H1 (cell line): ENCODE results near the gene HOMER2. TPM values are rescaled to one million over a fixed set of nuclear protein-coding genes. Genes with fewer than 3 reads are reported as not detected.

Experiments
- CTCF ChIA-PET: fragments of 300-600 bp; sonication (Branson Sonifier 250); formaldehyde crosslinking; loops from one replicate; lab custom pipeline; 2021; ENCODE audit not compliant: partially characterized antibody; lab: Charles Lee
- POLR2A ChIA-PET: fragments of 300-600 bp; sonication (Branson Sonifier 250); formaldehyde crosslinking; loops from one replicate; lab custom pipeline; 2021; ENCODE audit warnings: inconsistent platforms; ENCODE audit not compliant: partially characterized antibody; lab: Charles Lee
- DNase-seq, 2 experiments: peaks; one replicate each; pipeline versions ENCODE4 v3.0.0 to v3.0.0-alpha.2; 2010 to 2022; ENCODE audit warnings: low spot score in 2 of 2, low read depth in 1 of 2, mixed read lengths in 1 of 2
- FAIRE-seq: peaks from 2 replicates; lab custom pipeline; 2011; peaks lifted over from hg19 to GRCh38; lab: Jason Lieb, UNC
- H2AFZ ChIP-seq: 2 replicates; pipeline ENCODE4 v1.8.1; 2012; ENCODE audit warnings: low read length, inconsistent platforms
- H2AK5ac ChIP-seq: 2 replicates; pipeline ENCODE4 v1.6.1; 2013; ENCODE audit warnings: low read depth, low read length
- H2BK120ac ChIP-seq: replicated peaks from 2 replicates; pipeline ENCODE3; 2013; ENCODE audit warnings: low read depth, low read length, inconsistent platforms
- H2BK12ac ChIP-seq: 2 replicates; pipeline ENCODE4 v1.6.1; 2013; ENCODE audit warnings: low read depth, low read length
- H2BK15ac ChIP-seq: 2 replicates; pipeline ENCODE4 v1.6.1; 2013; ENCODE audit warnings: low read length
- H2BK20ac ChIP-seq: 2 replicates; pipeline ENCODE4 v1.6.1; 2013; ENCODE audit warnings: low read length
- H2BK5ac ChIP-seq: 2 replicates; pipeline ENCODE4 v1.6.1; 2013; ENCODE audit warnings: low read depth, low read length
- H3K14ac ChIP-seq: 2 replicates; pipeline ENCODE4 v1.6.1; 2013; ENCODE audit warnings: inconsistent platforms; ENCODE audit not compliant: insufficient read length
- H3K18ac ChIP-seq: 2 replicates; pipeline ENCODE4 v1.6.1; 2013; ENCODE audit warnings: low read length; ENCODE audit errors: extremely low read depth
- H3K23ac ChIP-seq: 2 replicates; pipeline ENCODE4 v1.6.1; 2013; ENCODE audit warnings: inconsistent platforms; ENCODE audit not compliant: insufficient read length
- H3K23me2 ChIP-seq: 2 replicates; pipeline ENCODE4 v1.6.1; 2013; ENCODE audit warnings: low read depth, low read length
- H3K27ac ChIP-seq: 2 replicates; pipeline ENCODE4 v1.6.1; 2011; ENCODE audit warnings: low read depth, low read length, inconsistent platforms
- H3K27me3 ChIP-seq, 4 experiments: replicated peaks in 1 of 4; 1 replicate in 1 of 4; 2 replicates in 3 of 4; pipeline versions ENCODE4 v1.6.1 to v1.8.1; 2011 to 2013; ENCODE audit warnings: low read length in 3 of 4, mild to moderate bottlenecking in 3 of 4, inconsistent platforms in 2 of 4, mixed read lengths in 2 of 4, moderate library complexity in 1 of 4; ENCODE audit not compliant: control insufficient read depth in 3 of 4, insufficient read depth in 3 of 4; ENCODE audit errors: extremely low read depth in 1 of 4
- H3K36me3 ChIP-seq, 4 experiments: 2 replicates each; pipeline versions ENCODE4 v1.6.1 to v1.8.1; 2011 to 2013; ENCODE audit warnings: mild to moderate bottlenecking in 4 of 4, low read length in 3 of 4, moderate library complexity in 2 of 4, control low read depth in 1 of 4, inconsistent platforms in 1 of 4; ENCODE audit not compliant: insufficient read depth in 4 of 4, control insufficient read depth in 2 of 4
- H3K4ac ChIP-seq: replicated peaks from 2 replicates; pipeline ENCODE3; 2013; ENCODE audit warnings: low read length, low read depth, mixed read lengths, inconsistent platforms; ENCODE audit not compliant: insufficient read length
- H3K4me1 ChIP-seq, 4 experiments: replicated peaks in 1 of 4; 1 replicate in 1 of 4; 2 replicates in 3 of 4; pipeline versions ENCODE4 v1.6.1 to v1.8.1; 2011 to 2013; ENCODE audit warnings: low read length in 3 of 4, inconsistent platforms in 2 of 4, mixed read lengths in 1 of 4; ENCODE audit not compliant: insufficient read depth in 4 of 4, control insufficient read depth in 3 of 4
- H3K4me2 ChIP-seq, 2 experiments: 2 replicates each; pipeline versions ENCODE4 v1.6.1 to v1.8.1; 2011 to 2013; ENCODE audit warnings: low read depth in 2 of 2, low read length in 2 of 2, control low read depth in 1 of 2, inconsistent platforms in 1 of 2, mild to moderate bottlenecking in 1 of 2; ENCODE audit not compliant: insufficient read depth in 1 of 2
- H3K4me3 ChIP-seq, 4 experiments: fragments of 200-600, 300-600 bp in 1 of 4; sonication (generic), shearing (Covaris generic), sonication (Bioruptor Twin) in 1 of 4; 2 replicates each; pipeline versions ENCODE4 v1.5.1 to v1.8.1; 2011 to 2016; ENCODE audit warnings: low read length in 4 of 4, low read depth in 3 of 4, control low read depth in 2 of 4, inconsistent platforms in 2 of 4, mild to moderate bottlenecking in 2 of 4, mixed read lengths in 1 of 4, moderate library complexity in 1 of 4; ENCODE audit not compliant: insufficient read depth in 2 of 4; ENCODE audit errors: extremely low read depth in 1 of 4
- H3K56ac ChIP-seq: replicated peaks from 2 replicates; pipeline ENCODE3; 2013; ENCODE audit warnings: low read depth, mild to moderate bottlenecking, mixed read lengths, low read length, inconsistent platforms; ENCODE audit not compliant: insufficient read length
- H3K79me1 ChIP-seq: 2 replicates; pipeline ENCODE4 v1.6.1; 2013; ENCODE audit warnings: low read depth, low read length, control low read depth
- H3K79me2 ChIP-seq, 2 experiments: 2 replicates each; pipeline versions ENCODE4 v1.6.1 to v1.8.1; 2012 to 2013; ENCODE audit warnings: low read length in 2 of 2, mild to moderate bottlenecking in 2 of 2, inconsistent platforms in 1 of 2; ENCODE audit not compliant: insufficient read depth in 2 of 2, control insufficient read depth in 1 of 2
- H3K9ac ChIP-seq, 4 experiments: replicated peaks in 1 of 4; 1 replicate in 1 of 4; 2 replicates in 3 of 4; pipeline versions ENCODE4 v1.6.1 to v1.8.1; 2011 to 2013; ENCODE audit warnings: low read depth in 3 of 4, low read length in 3 of 4, control low read depth in 2 of 4, mild to moderate bottlenecking in 2 of 4, moderate library complexity in 2 of 4, inconsistent platforms in 1 of 4; ENCODE audit errors: extremely low read depth in 1 of 4
- H3K9me3 ChIP-seq, 2 experiments: 2 replicates each; pipeline versions ENCODE4 v1.6.1 to v1.8.1; 2012 to 2013; ENCODE audit warnings: mild to moderate bottlenecking in 2 of 2, moderate library complexity in 2 of 2, control low read depth in 1 of 2, inconsistent platforms in 1 of 2, low read depth in 1 of 2, low read length in 1 of 2, mixed read lengths in 1 of 2; ENCODE audit not compliant: insufficient read depth in 2 of 2
- H4K20me1 ChIP-seq, 2 experiments: replicated peaks in 1 of 2; 2 replicates each; pipeline versions ENCODE3 to v1.8.1; 2011 to 2013; ENCODE audit warnings: inconsistent platforms in 2 of 2, low read length in 2 of 2, mild to moderate bottlenecking in 1 of 2; ENCODE audit not compliant: insufficient read depth in 2 of 2, control insufficient read depth in 1 of 2
- H4K5ac ChIP-seq: 2 replicates; pipeline ENCODE4 v1.6.1; 2013; ENCODE audit warnings: low read length, low read depth, mixed read lengths, inconsistent platforms; ENCODE audit not compliant: insufficient read length
- H4K8ac ChIP-seq: 2 replicates; pipeline ENCODE4 v1.8.0; 2013; ENCODE audit warnings: mild to moderate bottlenecking, moderate library complexity, low read length, inconsistent platforms; ENCODE audit not compliant: insufficient read depth; ENCODE audit errors: extremely low read depth
- H4K91ac ChIP-seq: replicated peaks from 2 replicates; pipeline ENCODE3; 2013; ENCODE audit warnings: low read length, mixed read lengths, inconsistent platforms; ENCODE audit not compliant: insufficient read length
- CTCF ChIP-seq, 3 experiments: IDR thresholded peaks; 1 replicate in 2 of 3; 2 replicates in 1 of 3; pipeline versions ENCODE4 v1.5.1 to v1.6.1; 2011; ENCODE audit warnings: low read length in 3 of 3, mild to moderate bottlenecking in 3 of 3, inconsistent platforms in 2 of 3, low read depth in 1 of 3, moderate library complexity in 1 of 3; ENCODE audit not compliant: insufficient read depth in 1 of 3; ENCODE audit errors: control extremely low read depth in 1 of 3
- MAFK ChIP-seq: IDR thresholded peaks from 2 replicates; pipeline ENCODE4 v1.6.1; 2012; ENCODE audit warnings: low read depth, mild to moderate bottlenecking, improper control_type of control experiment, low read length
- POLR2AphosphoS5 ChIP-seq: IDR thresholded peaks from 2 replicates; pipeline ENCODE4 v1.6.1; 2011; ENCODE audit warnings: low read depth, low read length
- WGBS, 2 experiments: shearing (Covaris generic) in 1 of 2; methylation state at CpG; one replicate each; pipeline versions ENCODE4 v1.1.6 to v1.1.7; 2013 to 2015; ENCODE audit warnings: low lambda C conversion rate in 2 of 2, mixed read lengths in 2 of 2, inconsistent platforms in 1 of 2, low coverage in 1 of 2, missing lambda C conversion rate in 1 of 2; ENCODE audit not compliant: insufficient replicate concordance in 2 of 2, insufficient coverage in 1 of 2, insufficient read length in 1 of 2; ENCODE audit errors: extremely low coverage in 1 of 2, missing lambda C conversion rate in 1 of 2; 5-methylcytosine and 5-hydroxymethylcytosine counted together
- polyA plus RNA-seq, 7 experiments: library from polyadenylated mRNA; depleted of rRNA in 3 of 7; stranded (reverse) in 5 of 7; unstranded in 2 of 7; fragments of >200 nt in 5 of 7; fragments of 200-250 nt in 2 of 7; gene quantifications; 1 replicate in 5 of 7; 2 replicates in 1 of 7; 4 replicates in 1 of 7; pipeline versions ENCODE4 v1.2.1 to v1.2.3, GENCODE V29; 2011 to 2013; ENCODE audit warnings: missing spikeins in 2 of 7, mixed read lengths in 2 of 7
- total RNA-seq: library from RNA; stranded (reverse); fragmentation: NEBNext Ultra II Directional; extraction: Animal tissue kit (Norgen Biotek cat#: 25700); gene quantifications from 2 replicates; pipeline ENCODE4 v1.2.1, GENCODE V29; 2021

The HOMER2 gene
- total and polyA plus RNA-seq, 2 of the 8 experiments (the other 6 are each of a cell fraction or from before 2014, with no cell fraction given), result 12.5 to 27.6 TPM

- Histone ChIP-seq H2BK5ac (no peak overlapping the region), H3K36me3 (no peaks in the 10 kb centered on the region)
- no peak for TF ChIP-seq MAFK
- no peak for TF ChIP-seq CTCF (IDR thresholded peaks at IDR 0.05; ENCODE audit: control extremely low read depth in 1 of 3, insufficient read depth in 1 of 3, low read depth in 1 of 3, low read length in 3 of 3)
- no peak for TF ChIP-seq POLR2AphosphoS5
- TF ChIP-seq, all 59 proteins: peak for 0
- Histone ChIP-seq H2BK20ac (no peak overlapping the region), H2BK15ac (no peak overlapping the region), H3K4me2 (peak overlapping the region; percentile 36 to 84), H2AFZ (0 out of 2 replicates have a peak overlapping the region, but pooled peaks have one; percentile 25), H3K79me2 (no peaks in the 10 kb centered on the region), H3K9ac (peak overlapping the region in 1 of 4 experiments; percentile 54; a peak in 1 of 7 replicates), H3K79me1 (no peaks in the 10 kb centered on the region), H4K5ac (no peak overlapping the region), H3K4me1 (no peaks in the 10 kb centered on the region; a peak in 1 of 7 replicates), H3K23ac (no peak overlapping the region), H3K18ac (no peak overlapping the region), H4K8ac (no peak overlapping the region), H3K23me2 (peaks cover 3% of the 10 kb centered on the region; the same call in 1 of the 2 replicates), H3K27ac (no peak overlapping the region), H2BK120ac (no peak overlapping the region), H2AK5ac (no peak overlapping the region), H3K4ac (no peak overlapping the region), H3K56ac (no peak overlapping the region), H3K27me3 (peaks cover 0 to 17% (median 10%) of the 10 kb centered on the region in 4 experiments; a peak in 5 of 7 replicates), H3K14ac (no peak overlapping the region), H4K91ac (no peak overlapping the region), H3K4me3 (peak overlapping the region; percentile 50 to 82 (median 52)), H3K9me3 (no peaks in the 10 kb centered on the region), H2BK12ac (peak overlapping the region; percentile 9; the same call in 1 of the 2 replicates), H4K20me1 (peaks cover 0 to 1% of the 10 kb centered on the region in 2 experiments)
- no peak for FAIRE-seq
- CTCF ChIA-PET, result no interaction called here
- 71% methylated on average over 13 of the region's 13 CpGs; no CpG with 5 or more reads in 1 of the 2 experiments for WGBS, 2 experiments
- no peak for DNase-seq
- POLR2A ChIA-PET, result no interaction called here
Observed at GRCh38 chr15:82951472-82952157, 905 bp downstream of the HOMER2 start.
